HG03457 (cell line): ENCODE results near the gene KIF5A.
"Not testable (repeated sequence)": the region's sequence is repeated elsewhere in the genome, so short reads cannot be mapped to it uniquely, and the experiment has no call there.

ENCODE experiments used
- ATAC-seq: cut with Tn5 transposase; IDR thresholded peaks from one replicate; pipeline ENCODE4 v1.9.1; 2021; ENCODE audit warnings: moderate number of reproducible peaks; ENCODE audit not compliant: unreplicated experiment

KIF5A gene

GRCh38 chr12:57549909-57550640, at the start of gene KIF5A:
Gene KIF5A (plus strand): TSS chr12:57550044. CDS start chr12:57550272, 228 bp downstream.
- ATAC-seq: no peak

DNA sequence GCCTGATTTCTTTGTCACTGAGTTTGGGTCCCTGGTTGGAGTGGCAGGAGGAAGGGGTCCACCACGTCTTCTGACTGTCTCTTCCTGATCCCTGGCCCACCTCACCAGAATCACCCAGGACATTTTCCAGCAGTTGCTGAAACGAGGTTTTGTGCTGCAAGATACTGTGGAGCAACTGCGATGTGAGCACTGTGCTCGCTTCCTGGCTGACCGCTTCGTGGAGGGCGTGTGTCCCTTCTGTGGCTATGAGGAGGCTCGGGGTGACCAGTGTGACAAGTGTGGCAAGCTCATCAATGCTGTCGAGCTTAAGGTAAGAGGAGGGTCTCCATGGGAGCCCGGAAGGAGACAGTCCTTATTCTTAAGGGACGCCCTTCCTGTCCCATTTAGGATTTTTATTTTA, 49.6 kb upstream of the KIF5A start:
- ATAC-seq: no peak

GRCh38 chr12:57502311-57502969, 47.4 kb upstream of the KIF5A start:
- not testable (repeated sequence) for ATAC-seq

- ATAC-seq: not testable (repeated sequence)
Measured at GRCh38 chr12:57506541-57506940, 43.3 kb upstream of the KIF5A start.

DNA sequence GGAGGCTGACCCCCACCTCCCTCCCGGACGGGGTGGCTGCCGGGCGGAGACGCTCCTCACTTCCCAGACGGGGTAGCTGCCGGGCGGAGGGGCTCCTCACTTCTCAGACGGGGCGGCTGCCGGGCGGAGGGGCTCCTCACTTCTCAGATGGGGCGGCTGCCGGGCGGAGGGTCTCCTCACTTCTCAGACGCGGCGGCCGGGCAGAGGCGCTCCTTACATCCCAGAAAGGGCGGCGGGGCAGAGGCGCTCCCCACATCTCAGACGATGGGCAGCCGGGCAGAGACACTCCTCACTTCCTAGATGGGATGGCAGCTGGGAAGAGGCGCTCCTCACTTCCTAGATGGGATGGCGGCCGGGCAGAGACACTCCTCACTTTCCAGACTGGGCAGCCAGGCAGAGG, 42.0 kb upstream of the KIF5A start:
- ATAC-seq: not testable (repeated sequence)

- no peak for ATAC-seq
Measured at GRCh38 chr12:57511161-57511560, 38.7 kb upstream of the KIF5A start.

GRCh38 chr12:57511588-57512325, 38.1 kb upstream of the KIF5A start:
- ATAC-seq: no peak

DNA sequence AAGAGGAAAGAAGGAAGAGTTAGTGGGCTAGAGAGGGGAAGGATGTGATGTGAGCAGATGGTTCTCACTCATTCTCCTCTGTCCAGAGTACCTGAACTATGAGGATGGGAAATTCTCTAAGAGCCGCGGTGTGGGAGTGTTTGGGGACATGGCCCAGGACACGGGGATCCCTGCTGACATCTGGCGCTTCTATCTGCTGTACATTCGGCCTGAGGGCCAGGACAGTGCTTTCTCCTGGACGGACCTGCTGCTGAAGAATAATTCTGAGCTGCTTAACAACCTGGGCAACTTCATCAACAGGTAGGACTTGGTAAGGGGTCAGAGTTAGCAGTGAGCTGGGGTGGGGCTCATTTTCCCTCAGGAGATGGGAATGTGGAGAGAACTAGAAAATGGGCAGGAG, 37.2 kb upstream of the KIF5A start:
- no peak for ATAC-seq

DNA sequence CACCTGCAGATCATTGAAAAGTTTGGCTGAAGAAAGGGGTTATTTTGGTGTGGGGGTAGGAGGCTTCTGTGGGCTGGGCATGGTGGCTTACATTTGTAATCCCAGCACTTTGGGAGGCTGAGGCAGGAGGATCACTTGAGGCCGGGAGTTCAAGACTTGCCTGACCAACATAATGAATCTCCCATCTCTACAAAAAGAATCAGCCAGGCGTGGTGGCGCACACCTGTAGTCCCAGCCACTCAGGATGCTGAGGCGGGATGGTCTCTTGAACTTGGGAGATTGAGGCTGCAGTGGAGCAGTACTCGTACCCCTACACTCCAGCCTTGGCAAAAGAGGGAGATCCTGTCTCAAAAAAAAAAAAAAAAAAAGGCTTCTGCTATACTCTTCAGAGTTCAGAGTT, 36.6 kb upstream of the KIF5A start:
- no peak for ATAC-seq

DNA sequence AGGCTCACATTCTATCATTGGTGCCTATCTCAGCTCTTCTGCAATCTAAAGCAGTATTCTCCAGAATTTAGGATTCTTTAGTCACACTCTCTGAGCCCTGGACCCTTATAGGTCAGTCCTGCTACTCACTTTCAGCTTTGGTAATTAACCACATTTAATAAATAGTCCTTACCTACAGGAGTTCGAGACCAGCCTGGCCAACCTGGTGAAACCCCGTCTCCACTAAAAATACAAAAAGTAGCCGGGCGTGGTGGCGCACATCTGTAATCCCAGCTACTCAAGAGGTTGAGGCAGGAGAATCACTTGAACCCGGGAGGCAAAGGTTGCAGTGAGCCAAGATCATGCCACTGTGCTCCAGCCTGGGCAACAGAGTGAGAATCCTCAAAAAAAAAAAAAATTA, 36.2 kb upstream of the KIF5A start:
- ATAC-seq: not testable (repeated sequence)

- ATAC-seq: not testable (repeated sequence)
Measured at GRCh38 chr12:57514246-57514645, 35.6 kb upstream of the KIF5A start.

GRCh38 chr12:57514720-57515407, 35.0 kb upstream of the KIF5A start:
- ATAC-seq: no peak

- ATAC-seq: no peak
Measured at GRCh38 chr12:57515408-57515933, 34.4 kb upstream of the KIF5A start.

GRCh38 chr12:57515934-57516541, 33.8 kb upstream of the KIF5A start:
- ATAC-seq: no peak

GRCh38 chr12:57516617-57517153, 33.2 kb upstream of the KIF5A start:
- no peak for ATAC-seq

DNA sequence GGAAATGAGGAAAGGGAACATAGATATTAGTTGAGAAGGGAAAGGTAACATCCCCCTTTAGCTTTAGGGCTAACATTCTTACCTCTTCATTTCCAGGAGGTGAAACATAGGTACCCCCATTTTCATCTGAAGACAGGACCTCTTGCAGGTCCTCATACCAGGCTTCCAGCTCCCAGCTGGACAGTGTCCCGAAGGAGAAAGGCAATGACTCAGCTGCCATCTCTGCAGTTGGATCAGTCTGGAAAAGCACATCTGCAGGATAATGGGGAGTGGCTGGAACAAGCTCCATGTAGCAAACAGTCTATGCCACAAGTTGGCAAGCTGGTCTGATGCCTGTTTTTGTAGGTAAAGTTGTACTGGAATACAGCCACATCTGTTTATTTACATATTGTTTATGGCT, 32.7 kb upstream of the KIF5A start:
- no peak for ATAC-seq

DNA sequence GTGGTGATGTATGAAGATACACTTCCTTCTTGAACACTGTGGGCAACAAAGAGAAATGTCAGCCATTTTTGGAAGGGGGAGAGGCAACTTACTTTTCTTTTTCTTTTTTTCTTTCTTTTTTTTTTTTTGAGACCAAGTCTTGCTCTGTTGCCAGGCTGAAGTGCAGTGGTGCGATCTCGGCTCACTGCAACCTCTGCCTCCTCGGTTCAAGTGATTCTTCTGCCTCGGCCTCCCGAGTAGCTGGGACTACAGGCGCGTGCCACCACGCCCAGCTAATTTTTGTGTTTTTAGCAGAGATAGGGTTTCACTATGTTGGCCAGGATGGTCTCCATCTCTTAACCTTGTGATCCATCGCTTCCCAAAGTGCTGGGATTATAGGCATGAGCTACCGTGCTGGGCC, 32.1 kb upstream of the KIF5A start:
- ATAC-seq: not testable (repeated sequence)

DNA sequence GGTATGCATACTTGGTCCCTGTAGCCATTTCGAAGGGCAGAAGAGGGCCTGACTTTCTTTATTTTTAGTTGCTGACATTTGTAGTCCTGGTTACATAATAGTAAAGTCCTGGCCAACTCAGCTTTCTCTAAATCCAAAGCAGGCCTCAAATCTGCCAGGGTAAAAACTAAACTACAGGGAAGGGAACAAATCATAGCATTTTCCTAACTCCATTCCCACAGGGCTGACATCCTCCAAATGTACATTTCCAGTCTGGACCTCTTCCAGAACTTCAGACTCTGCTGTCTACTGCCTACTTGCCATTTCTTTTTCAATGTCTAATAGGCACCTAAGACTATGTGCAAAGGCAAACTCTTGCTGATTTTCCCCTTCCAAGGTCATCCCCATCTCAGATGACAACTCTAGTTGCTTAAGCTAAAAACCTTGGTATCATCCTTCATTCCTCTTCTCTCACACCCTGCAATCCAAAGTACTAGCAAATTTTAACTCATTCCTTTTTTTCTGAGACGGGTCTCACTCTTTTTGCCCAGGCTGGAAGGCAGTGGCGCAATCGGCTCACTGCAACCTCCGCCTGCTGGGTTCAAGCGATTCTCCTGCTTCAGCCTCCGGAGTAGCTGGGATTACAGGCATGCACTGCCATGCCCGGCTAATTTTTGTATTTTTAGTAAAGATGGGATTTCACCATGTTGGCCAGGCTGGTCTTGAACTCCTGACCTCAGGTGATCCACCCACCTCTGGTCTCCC, 31.5 kb upstream of the KIF5A start:
- no peak for ATAC-seq

DNA sequence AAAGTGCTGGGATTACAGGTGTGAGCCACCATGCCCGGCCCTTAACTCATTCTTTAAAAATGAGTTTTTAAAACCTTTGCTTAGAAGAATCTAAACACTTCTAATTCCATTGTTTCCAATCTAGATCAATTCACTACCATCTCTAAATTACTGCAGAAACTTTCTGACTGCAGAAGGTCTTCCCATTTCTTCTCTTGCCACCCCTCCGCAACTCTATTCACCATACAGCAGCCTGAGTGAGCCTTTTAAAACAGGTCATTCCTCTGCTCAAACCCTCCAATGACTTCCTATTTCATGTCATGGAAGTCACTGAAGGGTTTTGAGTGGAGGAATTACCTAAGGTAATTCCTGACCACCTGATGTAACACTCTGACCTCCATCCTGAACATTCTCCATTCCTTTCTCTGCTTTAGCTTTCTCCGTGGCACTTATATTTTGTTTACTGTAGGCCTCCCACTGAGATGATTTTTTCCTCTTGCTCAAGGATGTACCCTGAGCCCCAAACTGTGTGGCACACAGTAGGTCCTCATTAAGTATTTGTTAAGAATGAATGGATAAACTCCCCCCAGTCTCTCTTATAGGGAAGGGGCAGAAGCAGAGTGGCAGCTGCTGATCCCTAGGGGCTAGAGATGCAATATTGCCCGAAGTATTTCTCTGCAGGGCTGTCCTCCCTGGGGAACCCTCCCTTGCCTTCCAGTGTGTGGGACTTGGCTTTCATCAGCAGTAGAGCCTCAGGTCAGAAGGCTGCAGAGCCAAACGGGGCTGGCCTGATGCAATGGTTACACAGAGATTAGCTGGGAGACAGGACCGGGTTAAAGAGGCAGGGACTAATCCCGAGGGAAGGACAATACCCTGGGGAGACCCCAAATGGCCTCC, 30.7 kb upstream of the KIF5A start:
- ATAC-seq: no peak
